DMS114 treated with DMSO at 0.1 percent for 48 hours (cell line): ENCODE measurements around the gene GRIK4.

Experiments
- DNase-seq: peaks from one replicate; lab custom pipeline; 2025; ENCODE audit not compliant: unreplicated experiment; lab: John Stamatoyannopoulos, UW

The GRIK4 gene

DNA sequence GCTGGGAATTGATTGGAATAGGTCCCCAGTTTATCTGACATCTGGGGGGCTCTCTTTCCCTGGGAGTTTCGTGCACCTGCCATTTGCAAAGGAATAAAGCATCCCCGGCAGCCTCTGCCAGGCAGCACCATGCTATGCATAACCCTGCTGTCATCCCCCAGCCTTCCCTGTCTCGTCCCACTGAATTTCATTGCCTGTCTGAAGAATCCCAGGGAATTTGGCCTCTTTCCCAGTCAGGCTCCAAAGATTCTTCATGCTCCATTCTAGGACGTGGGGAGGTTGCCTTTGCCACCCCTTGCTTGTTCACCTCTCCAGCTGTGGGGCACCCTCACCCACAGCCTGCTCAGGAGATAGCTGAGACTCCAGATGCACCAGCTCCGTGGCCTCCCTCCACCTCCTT, 317.3 kb downstream of the GRIK4 start:
- DNase-seq = no peak

DNA sequence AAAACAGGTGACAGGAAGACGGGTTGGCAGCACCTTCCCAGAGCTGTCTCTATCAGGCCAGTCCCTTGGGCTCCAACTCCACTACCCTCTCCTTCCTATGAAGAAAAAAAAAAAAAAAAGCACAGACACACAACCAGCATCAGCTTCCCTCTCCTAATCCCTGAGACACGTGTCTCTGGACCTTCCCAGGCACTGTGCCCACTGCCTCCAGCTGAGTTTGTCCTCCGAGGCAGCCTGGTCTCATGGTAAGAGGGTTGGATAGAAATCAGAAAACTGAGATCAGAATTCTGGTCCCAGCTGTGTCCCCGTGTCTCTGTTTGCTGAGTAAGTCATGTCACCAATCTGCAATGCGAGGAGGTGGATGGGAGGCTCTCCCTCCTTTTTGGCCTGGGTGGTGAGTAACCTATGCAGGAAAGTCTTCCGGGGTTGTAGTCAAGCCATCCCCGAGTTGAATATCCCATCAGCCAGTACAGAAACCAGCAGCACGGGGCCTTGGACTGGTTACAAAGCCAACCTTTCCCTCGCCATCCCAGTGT, 318.6 kb downstream of the GRIK4 start:
- no peak for DNase-seq

GRCh38 chr11:120832481-120833238, 321.1 kb downstream of the GRIK4 start:
- DNase-seq = no peak

DNA sequence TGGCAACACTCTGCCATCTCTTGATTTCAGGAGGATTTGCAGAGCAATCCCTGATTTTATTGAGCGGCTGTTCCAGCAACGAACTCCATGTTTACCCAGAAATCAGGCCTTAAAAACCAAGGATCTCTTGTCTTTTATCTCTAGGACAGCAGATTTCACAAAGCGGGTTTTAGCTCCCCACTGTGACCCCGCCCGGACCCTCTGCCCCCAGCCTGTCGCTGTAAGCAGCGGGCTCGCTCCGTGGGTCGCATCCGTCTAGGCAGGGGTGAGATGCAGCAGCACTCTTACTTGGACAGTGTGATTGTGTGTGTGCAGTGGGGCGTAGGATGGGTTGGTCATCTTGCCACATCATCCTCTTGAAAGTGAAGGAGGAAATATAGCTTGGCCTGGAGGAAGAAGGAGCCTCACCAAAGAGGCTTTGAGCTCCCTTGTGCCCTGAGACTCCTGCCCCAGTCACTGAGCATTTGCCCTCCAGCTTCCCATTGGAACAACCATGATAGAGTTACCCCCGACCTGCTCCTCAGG, 323.2 kb downstream of the GRIK4 start:
- no peak for DNase-seq

DNA sequence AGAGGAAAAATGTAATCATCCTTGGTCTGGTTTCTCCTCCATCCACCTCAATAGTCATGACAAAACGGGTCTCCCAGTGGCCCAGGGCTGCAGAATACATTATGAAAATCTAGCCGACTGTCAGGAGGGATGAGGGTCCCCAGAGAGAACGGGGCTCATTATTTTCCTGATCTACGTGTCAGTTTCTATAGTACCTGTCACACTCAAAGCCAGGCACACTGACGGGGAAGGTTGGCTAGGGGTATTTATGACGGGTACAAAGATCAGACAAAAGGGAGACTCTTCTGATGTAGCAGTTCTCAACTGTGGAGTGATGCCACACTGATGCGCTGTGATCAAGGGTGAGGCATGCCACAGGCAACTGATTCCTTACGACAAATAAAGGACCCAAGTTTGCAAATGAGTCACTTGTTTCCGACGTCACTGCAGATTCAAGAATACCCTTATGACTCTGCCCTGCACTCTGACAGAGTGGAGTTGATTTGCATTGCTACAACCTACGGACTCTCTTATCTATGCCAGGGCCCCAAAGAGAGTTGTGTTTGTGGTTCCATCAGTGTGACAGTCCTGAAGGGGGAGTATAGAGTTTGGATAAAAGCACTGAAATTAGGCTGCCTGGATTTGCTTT, 324.2 kb downstream of the GRIK4 start:
- DNase-seq = no peak

DNA sequence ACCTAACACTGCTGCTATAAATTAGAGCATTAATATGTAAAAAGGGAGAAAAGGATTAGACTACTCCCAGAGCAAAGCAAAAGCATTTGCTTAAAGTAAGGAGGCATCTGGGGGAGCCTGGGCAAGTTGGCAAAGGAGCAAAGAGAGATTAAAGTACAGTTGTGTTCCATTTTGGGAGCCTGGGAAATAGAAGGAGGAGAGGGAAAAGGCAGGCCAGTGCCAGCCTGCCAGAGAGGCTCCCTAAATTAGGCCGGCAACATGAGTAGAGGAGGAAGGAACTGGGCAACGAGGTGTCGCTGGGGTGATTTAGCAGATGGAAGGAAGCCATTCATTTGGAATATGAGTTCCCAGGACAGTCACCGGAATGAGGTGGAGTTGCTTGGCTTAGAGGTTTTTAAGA, 326.1 kb downstream of the GRIK4 start:
- no peak for DNase-seq

DNA sequence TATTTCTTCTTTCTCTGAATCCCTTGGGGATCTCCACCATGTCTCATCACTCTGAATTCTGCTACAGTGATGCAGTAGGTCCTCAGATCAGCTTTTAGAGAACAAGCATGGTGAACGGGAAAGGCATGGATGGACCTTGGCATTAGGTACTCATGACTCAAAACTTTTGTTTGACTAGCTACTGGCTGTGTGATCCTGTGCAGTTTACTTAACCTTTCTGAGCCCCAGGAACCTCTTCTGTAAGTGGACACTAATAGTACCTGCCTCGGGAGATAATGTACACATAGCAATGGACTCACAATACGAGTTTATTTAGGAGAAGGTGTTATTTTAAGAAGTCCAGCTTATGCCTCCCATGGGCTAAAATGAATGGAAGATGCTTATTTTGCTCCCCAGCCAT, 327.7 kb downstream of the GRIK4 start:
- DNase-seq = no peak

GRCh38 chr11:120839846-120840402, 328.4 kb downstream of the GRIK4 start:
- no peak for DNase-seq

GRCh38 chr11:120840661-120841060, 329.1 kb downstream of the GRIK4 start:
- no peak for DNase-seq

GRCh38 chr11:120841074-120841473, 329.5 kb downstream of the GRIK4 start:
- no peak for DNase-seq

GRCh38 chr11:120842195-120842594, 330.6 kb downstream of the GRIK4 start:
- no peak for DNase-seq

DNA sequence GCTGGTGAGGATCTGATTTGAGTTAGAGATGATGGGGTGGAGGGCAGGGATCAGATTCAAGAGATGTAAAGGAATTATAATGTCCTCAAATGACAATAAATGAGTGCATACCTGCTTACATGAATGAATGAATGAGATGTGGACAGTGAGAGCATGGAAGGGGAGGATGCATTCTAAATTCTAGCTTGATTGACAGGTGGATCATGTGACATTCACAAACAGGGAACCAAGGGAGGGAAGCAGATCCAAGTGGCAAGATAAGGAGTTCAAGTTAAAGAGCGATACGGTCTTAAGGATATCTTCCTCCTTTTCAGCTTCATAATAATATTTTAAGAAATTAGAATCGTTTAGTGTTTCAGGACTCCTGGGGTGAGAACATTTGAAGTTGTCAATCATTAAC, 341.9 kb downstream of the GRIK4 start:
- DNase-seq = no peak

- no peak for DNase-seq
Measured at GRCh38 chr11:120854988-120855387, 343.4 kb downstream of the GRIK4 start.

DNA sequence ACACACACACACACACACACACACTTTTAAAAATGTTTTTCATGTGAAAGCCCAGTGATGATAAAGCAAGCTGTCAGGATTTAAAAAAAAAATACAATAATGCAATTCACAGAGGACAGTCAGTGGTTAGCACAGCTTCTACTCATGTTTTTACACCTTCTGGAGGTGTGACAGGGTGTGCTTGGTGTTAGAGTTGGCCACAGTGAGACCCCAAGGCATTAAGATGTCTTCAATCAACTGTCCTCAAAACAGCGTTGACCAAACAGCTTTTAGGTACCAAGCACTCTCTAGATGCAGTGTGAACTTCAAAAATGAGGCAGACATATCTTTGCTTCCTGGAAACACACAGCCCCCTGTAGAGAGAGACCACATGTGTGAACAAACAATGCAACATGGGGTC, 346.0 kb downstream of the GRIK4 start:
- no peak for DNase-seq

GRCh38 chr11:120858740-120859139, 347.2 kb downstream of the GRIK4 start:
- no peak for DNase-seq

GRCh38 chr11:120859552-120860295, 348.2 kb downstream of the GRIK4 start:
- no peak for DNase-seq

DNA sequence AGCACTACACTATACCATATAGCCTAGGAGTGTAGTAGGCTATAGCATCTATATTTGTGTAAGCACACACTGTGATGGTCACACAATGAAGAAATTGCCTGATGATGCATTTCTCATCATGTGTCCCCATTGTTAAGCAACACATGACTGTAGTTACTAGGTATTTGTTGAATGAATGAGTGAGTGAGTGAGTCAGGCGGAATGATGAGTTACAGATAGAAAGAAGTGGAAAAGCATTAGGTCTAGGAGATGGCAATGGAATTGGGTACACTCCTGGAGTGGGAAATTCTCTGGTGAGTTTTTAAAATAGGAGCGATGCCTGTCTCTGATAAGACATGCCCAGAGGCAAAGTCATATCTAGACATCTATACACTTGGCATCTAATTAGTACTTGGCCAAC, 351.8 kb downstream of the GRIK4 start:
- no peak for DNase-seq

DNA sequence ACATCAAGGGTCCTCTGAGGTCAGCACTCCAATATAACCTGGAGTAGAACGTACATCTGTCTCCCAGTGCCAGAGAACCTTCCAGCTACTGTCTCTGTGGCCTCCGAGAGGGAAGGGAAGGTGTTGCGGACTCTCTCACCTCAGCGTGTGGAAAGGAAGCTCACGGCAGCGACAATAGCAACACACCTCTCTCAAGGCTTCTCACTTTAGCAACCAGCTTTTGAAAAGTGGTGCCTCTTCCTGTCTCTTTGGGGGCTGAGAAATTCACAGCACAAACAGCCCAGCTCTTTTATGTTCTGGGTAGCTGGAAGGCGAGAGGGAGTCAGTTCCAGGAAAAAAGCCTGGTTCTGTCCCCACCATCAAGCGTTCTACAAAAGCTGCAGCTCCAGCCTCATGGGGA, 355.5 kb downstream of the GRIK4 start:
- no peak for DNase-seq

GRCh38 chr11:120867531-120867930, 356.0 kb downstream of the GRIK4 start:
- no peak for DNase-seq

- no peak for DNase-seq
Measured at GRCh38 chr11:120867988-120868387, 356.4 kb downstream of the GRIK4 start.

- DNase-seq = no peak
Measured at GRCh38 chr11:120869097-120869496, 357.5 kb downstream of the GRIK4 start.
